HCT116 (cell line): ENCODE results near the gene ABHD5.

Experiments
- ATF3 ChIP-seq: IDR thresholded peaks from 2 replicates; pipeline ENCODE4 v1.6.1; 2012
- CTCF ChIP-seq, 3 experiments: fragments of 200-600 bp in 1 of 3; sonication (generic) in 1 of 3; IDR thresholded peaks in 2 of 3; conservative IDR thresholded peaks in 1 of 3; 2 replicates each; pipeline ENCODE4 v1.5.1; 2012 to 2017; ENCODE audit warnings: low read depth in 2 of 3, low read length in 2 of 3, antibody characterized with exemption in 1 of 3, borderline replicate concordance in 1 of 3, control low read depth in 1 of 3, mild to moderate bottlenecking in 1 of 3, mixed read lengths in 1 of 3, mixed run types in 1 of 3, moderate library complexity in 1 of 3; ENCODE audit not compliant: insufficient read depth in 1 of 3
- MAX ChIP-seq: IDR thresholded peaks from 2 replicates; pipeline ENCODE4 v1.6.1; 2012
- POLR2AphosphoS5 ChIP-seq: IDR thresholded peaks from 2 replicates; pipeline ENCODE4 v1.6.1; 2011; ENCODE audit warnings: mild to moderate bottlenecking, low read depth, low read length, moderate library complexity
- RAD21 ChIP-seq: IDR thresholded peaks from 2 replicates; pipeline ENCODE4 v1.6.1; 2012; ENCODE audit warnings: low read depth, mild to moderate bottlenecking
- SIN3A ChIP-seq: IDR thresholded peaks from 2 replicates; pipeline ENCODE4 v1.6.1; 2012; ENCODE audit warnings: low read depth
- SRF ChIP-seq: IDR thresholded peaks from 2 replicates; pipeline ENCODE4 v1.6.1; 2012; ENCODE audit warnings: low read depth
- YY1 ChIP-seq: IDR thresholded peaks from 2 replicates; pipeline ENCODE4 v1.6.1; 2011; ENCODE audit warnings: low read length, low read depth, moderate library complexity, mild to moderate bottlenecking; ENCODE audit not compliant: insufficient replicate concordance; ENCODE audit errors: extremely low read depth
- ZBTB33 ChIP-seq: IDR thresholded peaks from 2 replicates; pipeline ENCODE4 v1.6.1; 2011; ENCODE audit warnings: mild to moderate bottlenecking, low read length, moderate library complexity; ENCODE audit not compliant: insufficient replicate concordance; ENCODE audit errors: extremely low read depth

- no peak for TF ChIP-seq CTCF (IDR thresholded peaks at IDR 0.05 in 2 of 3, conservative IDR thresholded peaks at IDR 0.05 in 1 of 3; ENCODE audit: borderline replicate concordance in 1 of 3, insufficient read depth in 1 of 3, low read depth in 2 of 3, low read length in 2 of 3)
- no peak for TF ChIP-seq ZBTB33
- TF ChIP-seq ATF3 = no peak
- no peak for TF ChIP-seq YY1
- no peak for TF ChIP-seq RAD21
- no peak for TF ChIP-seq SIN3A
- no peak for TF ChIP-seq POLR2AphosphoS5
- TF ChIP-seq SRF = no peak
- TF ChIP-seq MAX = no peak
Observed at GRCh38 chr3:43773273-43774094, 82.7 kb downstream of the ABHD5 start.
